Fibroblast of the aortic adventitia (primary cell): ENCODE measurements around the gene SWAP70. TPM values are rescaled to one million over a fixed set of nuclear protein-coding genes. Genes with fewer than 3 reads are reported as not detected.

ENCODE experiments used
- DNase-seq: peaks from one replicate; pipeline ENCODE4 v3.0.0-alpha.2; 2010; ENCODE audit warnings: low read depth
- H3K4me3 ChIP-seq: 2 replicates; pipeline ENCODE4 v1.5.1; 2011; ENCODE audit warnings: low read depth, mild to moderate bottlenecking, control low read depth, low read length, moderate library complexity
- total RNA-seq: library from RNA; depleted of rRNA; stranded (reverse); fragments of >200 nt; gene quantifications from 2 replicates; pipeline ENCODE4 v1.2.3, GENCODE V29; 2012; ENCODE audit warnings: low replicate concordance
- TF ChIP-seq, protein P1 (sequence below): IDR thresholded peaks from 2 replicates; pipeline ENCODE4 v1.5.1; 2011; ENCODE audit warnings: mild to moderate bottlenecking, low read length, control low read depth, inconsistent platforms; ENCODE audit not compliant: insufficient read depth

The SWAP70 gene
- total RNA-seq, 1 donor = 44.4 TPM

DNA sequence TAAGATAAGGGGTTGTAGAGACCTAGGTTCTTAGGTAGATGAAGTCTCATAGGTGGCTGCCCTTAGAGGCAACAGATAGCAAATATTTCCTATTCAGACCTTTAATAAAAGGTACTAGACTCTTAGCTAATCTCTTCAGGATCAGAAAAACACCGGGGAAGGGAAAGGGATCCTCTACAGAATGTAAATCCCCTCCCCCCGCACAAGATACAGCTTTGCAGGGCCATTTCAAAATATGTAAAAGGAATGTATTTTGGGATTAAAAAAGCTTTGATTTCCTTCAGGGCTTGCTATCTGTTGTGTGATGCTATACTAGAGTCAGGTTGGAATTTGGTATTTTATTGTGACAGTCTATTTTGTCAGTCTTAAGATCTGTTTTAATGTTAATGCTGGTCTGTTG lies 113.2 kb downstream of the SWAP70 start:
- no peak overlapping the region for H3K4me3 ChIP-seq
- TF ChIP-seq, protein P1, sequence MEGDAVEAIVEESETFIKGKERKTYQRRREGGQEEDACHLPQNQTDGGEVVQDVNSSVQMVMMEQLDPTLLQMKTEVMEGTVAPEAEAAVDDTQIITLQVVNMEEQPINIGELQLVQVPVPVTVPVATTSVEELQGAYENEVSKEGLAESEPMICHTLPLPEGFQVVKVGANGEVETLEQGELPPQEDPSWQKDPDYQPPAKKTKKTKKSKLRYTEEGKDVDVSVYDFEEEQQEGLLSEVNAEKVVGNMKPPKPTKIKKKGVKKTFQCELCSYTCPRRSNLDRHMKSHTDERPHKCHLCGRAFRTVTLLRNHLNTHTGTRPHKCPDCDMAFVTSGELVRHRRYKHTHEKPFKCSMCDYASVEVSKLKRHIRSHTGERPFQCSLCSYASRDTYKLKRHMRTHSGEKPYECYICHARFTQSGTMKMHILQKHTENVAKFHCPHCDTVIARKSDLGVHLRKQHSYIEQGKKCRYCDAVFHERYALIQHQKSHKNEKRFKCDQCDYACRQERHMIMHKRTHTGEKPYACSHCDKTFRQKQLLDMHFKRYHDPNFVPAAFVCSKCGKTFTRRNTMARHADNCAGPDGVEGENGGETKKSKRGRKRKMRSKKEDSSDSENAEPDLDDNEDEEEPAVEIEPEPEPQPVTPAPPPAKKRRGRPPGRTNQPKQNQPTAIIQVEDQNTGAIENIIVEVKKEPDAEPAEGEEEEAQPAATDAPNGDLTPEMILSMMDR = no peak
- DNase-seq = no peak

- no peak for DNase-seq
- TF ChIP-seq, protein P1 = no peak
- H3K4me3 ChIP-seq = no peak overlapping the region
Observed at GRCh38 chr11:9777525-9777924, 113.6 kb downstream of the SWAP70 start.

- H3K4me3 ChIP-seq = no peak overlapping the region
- TF ChIP-seq, protein P1 = no peak
- no peak for DNase-seq
Observed at GRCh38 chr11:9780929-9781328, 117.1 kb downstream of the SWAP70 start.

- H3K4me3 ChIP-seq = no peak overlapping the region
- DNase-seq = no peak
- TF ChIP-seq, protein P1 = no peak
Observed at GRCh38 chr11:9783986-9784385, 120.1 kb downstream of the SWAP70 start.

DNA sequence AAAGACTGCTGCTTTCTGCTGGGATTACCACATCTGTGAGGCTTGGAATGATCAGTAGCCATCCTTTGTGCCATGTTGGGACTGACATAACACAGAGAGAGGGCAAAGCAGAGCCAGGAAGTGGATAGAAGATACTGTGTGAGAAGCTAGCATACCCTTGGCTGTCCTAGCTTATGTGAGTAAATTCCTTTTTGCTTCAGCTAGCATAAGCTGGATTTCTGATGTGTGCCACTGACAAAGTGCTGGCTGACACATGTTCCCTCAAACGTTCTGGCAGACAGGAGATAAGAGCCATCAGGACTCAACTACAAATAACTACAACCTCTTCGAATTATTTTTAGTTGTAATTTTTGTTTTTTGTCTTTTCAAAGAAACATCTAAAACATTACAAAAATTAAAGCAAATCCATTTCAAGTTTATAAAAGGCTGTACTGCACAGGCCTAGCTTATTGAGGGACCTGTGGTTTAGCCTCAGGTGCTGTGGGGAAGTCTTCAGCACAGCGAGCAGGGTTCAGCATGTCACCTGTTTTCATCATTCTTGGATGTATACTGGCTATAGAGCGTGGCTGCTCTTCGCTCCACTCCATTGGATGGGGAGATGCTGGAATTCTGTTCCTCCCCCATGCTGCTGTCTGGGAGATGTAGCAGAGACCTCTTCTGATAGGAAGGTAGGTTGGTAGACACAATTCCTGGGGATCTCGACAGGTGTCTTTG lies 120.9 kb downstream of the SWAP70 start:
- no peak overlapping the region for H3K4me3 ChIP-seq
- DNase-seq = peak; percentile 40
- TF ChIP-seq, protein P1 = no peak

GRCh38 chr11:9787260-9787659 lies 123.4 kb downstream of the SWAP70 start:
- TF ChIP-seq, protein P1 = no peak
- no peak for DNase-seq
- H3K4me3 ChIP-seq = no peak overlapping the region
